HK-2 (cell line): ENCODE data around the gene STOX1.
A peak's percentile ranks its signal among the peaks of the same experiment; 100 is the strongest.
"Not testable (repeated sequence)": the region's sequence is repeated elsewhere in the genome, so short reads cannot be mapped to it uniquely, and the experiment has no call there.

Experiments used
- DNase-seq: peaks from one replicate; pipeline ENCODE4 v3.0.0-alpha.2; 2018; ENCODE audit not compliant: unreplicated experiment

Gene STOX1

GRCh38 chr10:68829952-68830351 is 2.6 kb downstream of the STOX1 start:
- no peak for DNase-seq

- no peak for DNase-seq
Observed at GRCh38 chr10:68831961-68832455, 4.7 kb downstream of the STOX1 start.

GRCh38 chr10:68832601-68833000 is 5.3 kb downstream of the STOX1 start:
- DNase-seq, result no peak

- DNase-seq, result no peak
Observed at GRCh38 chr10:68837626-68838322, 10.4 kb downstream of the STOX1 start.

- DNase-seq, result not testable (repeated sequence)
Observed at GRCh38 chr10:68840650-68841049, 13.3 kb downstream of the STOX1 start.

- DNase-seq, result no peak
Observed at GRCh38 chr10:68848281-68848680, 20.9 kb downstream of the STOX1 start.

GRCh38 chr10:68848806-68849205 is 21.5 kb downstream of the STOX1 start:
- no peak for DNase-seq

GRCh38 chr10:68856352-68856751 is 29.0 kb downstream of the STOX1 start:
- no peak for DNase-seq

GRCh38 chr10:68857005-68857404 is 29.7 kb downstream of the STOX1 start:
- DNase-seq, result no peak

GRCh38 chr10:68861253-68861652 is 33.9 kb downstream of the STOX1 start:
- no peak for DNase-seq

- DNase-seq, result no peak
Observed at GRCh38 chr10:68864611-68865010, 37.3 kb downstream of the STOX1 start.

- DNase-seq, result not testable (repeated sequence)
Observed at GRCh38 chr10:68868173-68868572, 40.8 kb downstream of the STOX1 start.

- no peak for DNase-seq
Observed at GRCh38 chr10:68869623-68870022, 42.3 kb downstream of the STOX1 start.

- no peak for DNase-seq
Observed at GRCh38 chr10:68870061-68870460, 42.7 kb downstream of the STOX1 start.

- no peak for DNase-seq
Observed at GRCh38 chr10:68870545-68871104, 43.3 kb downstream of the STOX1 start.

- peak; percentile 62 for DNase-seq
Observed at GRCh38 chr10:68871105-68871711, 43.9 kb downstream of the STOX1 start.

- DNase-seq, result peak; percentile 43
Observed at GRCh38 chr10:68871731-68872342, 44.5 kb downstream of the STOX1 start.

GRCh38 chr10:68876246-68877138 is 49.2 kb downstream of the STOX1 start:
- DNase-seq, result no peak

GRCh38 chr10:68877482-68878110 is 50.3 kb downstream of the STOX1 start:
- DNase-seq, result no peak

- DNase-seq, result no peak
Observed at GRCh38 chr10:68878496-68878895, 51.2 kb downstream of the STOX1 start.

- no peak for DNase-seq
Observed at GRCh38 chr10:68879628-68880027, 52.3 kb downstream of the STOX1 start.
